Measurements from ENCODE around the gene TBC1D2B.

The TBC1D2B gene

GRCh38 chr15:78109156-78109555 is 31.6 kb upstream of the TBC1D2B start:
- TF ChIP-seq CTCF (conservative IDR thresholded peaks at IDR 0.05; ENCODE audit: low read length): no peak
- no peak overlapping the region for H3K4me3 ChIP-seq (ENCODE audit: low read length)
- DNase-seq (ENCODE audit: low read depth): no peak

- no peak overlapping the region for H3K4me3 ChIP-seq (ENCODE audit: low read length)
- peak; percentile 86 for DNase-seq (ENCODE audit: low read depth)
- TF ChIP-seq CTCF (conservative IDR thresholded peaks at IDR 0.05; ENCODE audit: low read length): peak; percentile 91
Observed at GRCh38 chr15:78108300-78109084, 31.0 kb upstream of the TBC1D2B start.

DNA sequence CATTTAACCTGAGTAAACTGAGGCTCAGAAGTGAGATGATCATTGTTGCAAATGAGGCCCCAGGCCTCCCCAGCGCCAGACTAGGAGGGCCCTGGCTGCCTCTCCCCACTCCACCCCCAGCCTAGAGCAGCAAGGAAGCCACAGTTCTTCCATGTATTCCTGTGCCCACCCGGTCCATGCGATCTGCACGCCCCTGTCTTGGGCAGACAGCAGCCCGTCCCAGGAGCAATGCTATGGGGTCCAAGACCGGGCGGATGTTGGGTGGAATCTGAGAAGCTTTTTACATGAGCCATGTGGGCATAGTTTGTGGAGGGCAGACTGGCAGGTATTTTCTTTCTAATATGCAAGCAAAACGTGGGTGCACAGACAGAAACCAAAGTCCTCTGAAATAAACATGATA is 30.0 kb upstream of the TBC1D2B start:
- no peak for TF ChIP-seq CTCF (conservative IDR thresholded peaks at IDR 0.05; ENCODE audit: low read length)
- DNase-seq (ENCODE audit: low read depth): no peak

DNA sequence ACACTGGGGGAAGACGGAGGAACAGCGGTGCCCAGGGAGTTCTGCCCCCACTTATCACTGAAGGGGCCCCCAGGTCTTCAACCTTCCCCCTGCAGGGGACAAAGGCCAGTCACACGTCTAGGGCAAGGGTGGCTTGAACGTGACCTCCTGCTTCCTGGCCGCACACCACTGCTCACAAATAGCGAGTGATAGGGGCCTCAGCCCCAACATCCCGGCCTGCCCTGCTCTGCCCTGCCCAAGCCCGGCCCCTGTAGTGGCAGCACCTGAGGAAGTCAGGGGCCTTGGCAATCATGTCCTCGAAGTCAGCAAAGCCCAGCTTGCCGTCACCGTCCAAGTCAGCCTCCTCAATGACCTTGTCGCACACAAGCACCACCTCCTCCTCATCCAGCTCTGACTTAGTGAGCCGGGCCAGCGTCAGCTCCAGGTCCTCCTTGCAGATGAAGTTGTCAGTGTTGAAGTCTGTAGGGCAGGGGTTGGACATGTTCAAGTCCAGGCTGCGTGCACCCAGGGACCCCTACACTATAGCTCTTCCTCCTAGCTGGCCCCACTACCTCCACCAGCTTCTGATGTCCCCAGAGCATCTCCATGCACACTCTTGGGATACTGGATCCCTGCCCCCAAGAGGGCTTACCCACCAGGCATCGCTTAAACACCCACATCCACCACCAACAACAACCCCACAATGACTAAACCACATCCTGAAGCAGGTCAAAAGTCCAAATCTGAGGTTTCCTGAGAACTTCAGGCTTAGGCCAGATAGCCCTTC is 28.1 kb upstream of the TBC1D2B start:
- TF ChIP-seq CTCF (conservative IDR thresholded peaks at IDR 0.05; ENCODE audit: low read length): no peak
- no peak overlapping the region for H3K4me3 ChIP-seq (ENCODE audit: low read length)
- DNase-seq (ENCODE audit: low read depth): peak; percentile 22

More for the DNA sequence above, 30.0 kb upstream of the TBC1D2B start:
- H3K4me3 ChIP-seq (ENCODE audit: low read length): no peak overlapping the region

DNA sequence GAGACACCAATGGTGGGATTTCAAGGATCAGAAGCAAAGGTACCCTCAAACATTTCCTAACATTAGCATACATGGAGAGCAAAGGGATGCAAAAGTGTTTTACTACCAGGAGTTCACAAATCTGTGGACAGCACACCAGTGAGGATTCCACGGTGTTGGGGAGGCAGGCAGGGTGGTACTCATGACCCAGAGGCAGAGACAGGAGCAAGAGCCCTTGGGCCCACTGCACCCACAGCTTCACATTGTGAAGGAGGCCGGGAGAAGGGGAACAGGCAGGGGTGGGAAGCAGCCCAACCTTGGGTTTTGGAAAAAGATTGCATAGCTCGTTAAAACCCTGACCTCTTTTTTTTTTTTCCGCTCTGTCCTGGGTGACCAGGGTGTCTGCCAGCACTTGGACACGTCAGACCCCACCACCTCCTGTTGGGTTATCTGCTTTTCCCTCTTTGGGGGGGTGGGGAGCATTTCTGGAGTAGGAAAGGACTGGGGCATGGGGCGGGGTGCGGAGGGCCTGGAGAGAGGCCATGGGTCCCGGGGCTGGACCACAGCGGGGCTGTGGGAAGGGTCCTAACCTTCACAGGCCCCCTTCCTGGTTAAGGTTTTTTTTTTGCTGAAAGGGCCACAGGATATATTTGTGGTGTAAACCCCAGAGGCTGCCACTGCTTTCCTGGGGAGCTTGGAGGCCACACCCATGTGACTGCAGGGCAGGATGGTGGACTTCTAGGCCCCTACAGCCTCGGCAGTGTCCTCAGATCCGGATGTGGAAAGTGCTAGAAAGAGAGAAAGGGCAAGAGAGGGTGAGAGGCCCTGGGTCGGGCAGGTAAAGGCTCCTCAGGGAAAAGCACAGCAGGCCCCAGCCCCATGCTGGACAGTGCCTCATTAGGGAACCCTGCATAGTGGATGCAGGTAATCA is 27.3 kb upstream of the TBC1D2B start:
- DNase-seq (ENCODE audit: low read depth): no peak
- no peak for TF ChIP-seq CTCF (conservative IDR thresholded peaks at IDR 0.05; ENCODE audit: low read length)
- H3K4me3 ChIP-seq (ENCODE audit: low read length): no peak overlapping the region

- H3K4me3 ChIP-seq (ENCODE audit: low read length): no peak overlapping the region
- no peak for DNase-seq (ENCODE audit: low read depth)
- TF ChIP-seq CTCF (conservative IDR thresholded peaks at IDR 0.05; ENCODE audit: low read length): no peak
Observed at GRCh38 chr15:78104119-78104479, 26.6 kb upstream of the TBC1D2B start.
